DOHH2 (cell line): ENCODE data around the gene MIXL1.
"Not testable (repeated sequence)": the region's sequence is repeated elsewhere in the genome, so short reads cannot be mapped to it uniquely, and the experiment has no call there.

Experiments
- H3F3A ChIP-seq: fragments of 200-600 bp; sonication (generic), shearing (Covaris generic); 2 replicates; pipeline ENCODE4 v1.6.0; 2016; ENCODE audit warnings: antibody characterized with exemption, mild to moderate bottlenecking; ENCODE audit not compliant: control insufficient read depth, insufficient read depth
- H3K27ac ChIP-seq: fragments of 200-600 bp; sonication (generic); 2 replicates; pipeline ENCODE4 v1.5.1; 2014; ENCODE audit warnings: low read depth, mild to moderate bottlenecking, low read length, moderate library complexity
- H3K27me3 ChIP-seq: fragments of 200-600 bp; sonication (generic); 2 replicates; pipeline ENCODE4 v1.6.1; 2014; ENCODE audit warnings: mild to moderate bottlenecking, low read length, mixed read lengths; ENCODE audit not compliant: control insufficient read depth
- H3K36me3 ChIP-seq: fragments of 200-600 bp; sonication (generic); 2 replicates; pipeline ENCODE4 v1.6.1; 2014; ENCODE audit warnings: mild to moderate bottlenecking, low read length, moderate library complexity, mixed read lengths; ENCODE audit not compliant: control insufficient read depth
- H3K4me1 ChIP-seq: fragments of 200-600 bp; sonication (generic); 2 replicates; pipeline ENCODE4 v1.6.1; 2014; ENCODE audit warnings: mild to moderate bottlenecking, low read length, mixed read lengths; ENCODE audit not compliant: control insufficient read depth
- H3K4me2 ChIP-seq: fragments of 200-600 bp; sonication (generic); 2 replicates; pipeline ENCODE4 v1.6.0; 2014; ENCODE audit warnings: mild to moderate bottlenecking, low read length, moderate library complexity
- H3K4me3 ChIP-seq: fragments of 200-600 bp; sonication (generic); 2 replicates; pipeline ENCODE4 v1.5.1; 2014; ENCODE audit warnings: mild to moderate bottlenecking, low read length, mixed read lengths
- H3K79me2 ChIP-seq: fragments of 200-600 bp; sonication (generic); 2 replicates; pipeline ENCODE4 v1.6.1; 2014; ENCODE audit warnings: mild to moderate bottlenecking, low read length, mixed read lengths; ENCODE audit not compliant: control insufficient read depth
- H3K9me2 ChIP-seq: fragments of 200-600 bp; sonication (generic); replicated peaks from 2 replicates; pipeline ENCODE4 v1.6.1; 2014; ENCODE audit warnings: mild to moderate bottlenecking, low read length, mixed read lengths; ENCODE audit not compliant: control insufficient read depth
- H3K9me3 ChIP-seq: fragments of 200-600 bp; sonication (generic); 2 replicates; pipeline ENCODE4 v1.6.1; 2014; ENCODE audit warnings: antibody characterized with exemption, low read length, mixed read lengths; ENCODE audit not compliant: control insufficient read depth, insufficient read depth
- H4K20me1 ChIP-seq: fragments of 200-600 bp; sonication (generic); 2 replicates; pipeline ENCODE4 v1.6.0; 2014; ENCODE audit warnings: low read depth, mild to moderate bottlenecking, antibody characterized with exemption, low read length, moderate library complexity; ENCODE audit not compliant: control insufficient read depth, insufficient read depth
- EZH2phosphoT487 ChIP-seq: fragments of 200-600 bp; sonication (generic); IDR thresholded peaks from 2 replicates; pipeline ENCODE4 v1.6.1; 2017; ENCODE audit warnings: borderline replicate concordance, mild to moderate bottlenecking, antibody characterized with exemption, low read length, moderate library complexity, mixed read lengths
- TF ChIP-seq, protein P1 (sequence below): fragments of 200-600 bp; sonication (generic); IDR thresholded peaks from one replicate; pipeline ENCODE4 v1.5.1; 2014; ENCODE audit warnings: antibody characterized with exemption, mild to moderate bottlenecking, low read depth, low read length; ENCODE audit not compliant: poor library complexity, severe bottlenecking

The MIXL1 gene

DNA sequence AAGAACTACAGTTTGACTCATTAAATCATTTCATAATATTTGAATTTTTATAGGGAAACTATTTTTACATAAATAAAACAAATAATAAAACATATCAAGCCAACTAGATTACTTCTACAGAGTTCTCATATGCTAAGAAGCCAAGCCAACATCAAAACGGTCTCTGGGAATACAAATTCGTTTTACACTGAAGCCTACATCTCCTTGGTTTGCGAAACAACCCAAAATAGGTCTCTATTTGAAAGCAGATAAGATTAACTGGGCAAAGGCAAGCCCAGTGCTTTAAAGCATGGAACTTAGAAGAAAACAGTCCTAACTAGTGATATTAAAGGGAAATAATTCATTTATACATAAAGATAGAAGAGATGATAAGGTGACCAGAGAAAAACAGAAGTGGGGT, 25.3 kb downstream of the MIXL1 start:
- Histone ChIP-seq H3K4me3 (no peak overlapping the region), H3K27me3 (no peaks in the 10 kb centered on the region), H3K36me3 (peaks cover 34% of the 10 kb centered on the region), H3F3A (peaks cover 12% of the 10 kb centered on the region), H3K4me1 (peaks cover 58% of the 10 kb centered on the region), H3K27ac (no peak overlapping the region), H3K79me2 (0 out of 2 replicates have a peak, but pooled peaks cover 3% of the 10 kb centered on the region), H4K20me1 (no peaks in the 10 kb centered on the region), H3K4me2 (peak overlapping the region; percentile 17), H3K9me2 (no peaks in the 10 kb centered on the region), H3K9me3 (no peaks in the 10 kb centered on the region)
- no peak for TF ChIP-seq EZH2phosphoT487
- TF ChIP-seq, protein P1, sequence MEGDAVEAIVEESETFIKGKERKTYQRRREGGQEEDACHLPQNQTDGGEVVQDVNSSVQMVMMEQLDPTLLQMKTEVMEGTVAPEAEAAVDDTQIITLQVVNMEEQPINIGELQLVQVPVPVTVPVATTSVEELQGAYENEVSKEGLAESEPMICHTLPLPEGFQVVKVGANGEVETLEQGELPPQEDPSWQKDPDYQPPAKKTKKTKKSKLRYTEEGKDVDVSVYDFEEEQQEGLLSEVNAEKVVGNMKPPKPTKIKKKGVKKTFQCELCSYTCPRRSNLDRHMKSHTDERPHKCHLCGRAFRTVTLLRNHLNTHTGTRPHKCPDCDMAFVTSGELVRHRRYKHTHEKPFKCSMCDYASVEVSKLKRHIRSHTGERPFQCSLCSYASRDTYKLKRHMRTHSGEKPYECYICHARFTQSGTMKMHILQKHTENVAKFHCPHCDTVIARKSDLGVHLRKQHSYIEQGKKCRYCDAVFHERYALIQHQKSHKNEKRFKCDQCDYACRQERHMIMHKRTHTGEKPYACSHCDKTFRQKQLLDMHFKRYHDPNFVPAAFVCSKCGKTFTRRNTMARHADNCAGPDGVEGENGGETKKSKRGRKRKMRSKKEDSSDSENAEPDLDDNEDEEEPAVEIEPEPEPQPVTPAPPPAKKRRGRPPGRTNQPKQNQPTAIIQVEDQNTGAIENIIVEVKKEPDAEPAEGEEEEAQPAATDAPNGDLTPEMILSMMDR, result no peak

DNA sequence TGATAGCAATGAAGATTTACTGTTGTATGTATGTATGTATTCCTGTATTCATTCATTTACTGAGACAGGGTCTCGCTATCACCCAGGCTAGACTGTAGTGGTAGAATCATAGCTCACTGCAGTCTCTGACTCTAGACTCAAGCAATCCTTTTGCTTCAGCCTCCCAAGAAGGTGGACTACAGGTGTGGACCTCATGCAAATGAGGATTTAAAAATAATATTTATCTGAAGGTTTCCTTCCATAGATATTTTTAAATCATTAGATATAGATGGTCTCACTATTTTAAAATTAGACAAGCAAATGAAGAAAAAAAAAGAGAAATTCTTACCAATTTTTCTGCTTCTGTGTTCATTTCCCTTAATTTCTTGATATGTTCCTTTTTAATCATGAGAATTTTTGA, 27.0 kb downstream of the MIXL1 start:
- no peak for TF ChIP-seq EZH2phosphoT487
- TF ChIP-seq, protein P1, result no peak
- H3K4me2 ChIP-seq, result peak overlapping the region; percentile 67
- 0 out of 2 replicates have a peak, but pooled peaks cover 3% of the 10 kb centered on the region for H3K79me2 ChIP-seq
- H3K9me2 ChIP-seq, result no peaks in the 10 kb centered on the region
- H3K9me3 ChIP-seq, result no peaks in the 10 kb centered on the region
- H3F3A ChIP-seq, result peaks cover 14% of the 10 kb centered on the region
- peaks cover 64% of the 10 kb centered on the region for H3K4me1 ChIP-seq
- H4K20me1 ChIP-seq, result no peaks in the 10 kb centered on the region
- no peaks in the 10 kb centered on the region for H3K27me3 ChIP-seq
- H3K36me3 ChIP-seq, result peaks cover 27% of the 10 kb centered on the region
- H3K27ac ChIP-seq, result peak overlapping the region; percentile 84
- peak overlapping the region; percentile 51 for H3K4me3 ChIP-seq

DNA sequence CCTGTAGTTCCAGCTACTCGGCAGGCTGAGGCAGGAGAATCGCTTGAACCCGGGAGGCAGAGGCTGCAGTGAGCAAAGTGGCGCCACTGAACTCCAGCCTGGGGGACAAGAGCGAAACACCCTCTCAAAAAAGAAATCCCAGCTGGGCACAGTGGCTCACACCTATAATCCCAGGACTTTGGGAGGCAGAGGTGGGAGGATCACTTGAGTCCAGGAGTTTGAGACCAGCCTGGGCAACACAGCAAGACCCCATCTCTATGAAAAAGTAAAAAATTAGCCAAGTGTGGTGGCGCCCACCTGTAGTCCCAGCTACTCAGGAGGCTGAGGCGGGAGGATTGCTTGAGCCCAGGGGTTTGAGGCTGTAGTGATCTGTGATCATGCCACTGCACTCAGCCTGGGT, 29.4 kb downstream of the MIXL1 start:
- not testable (repeated sequence) for H3K9me2 ChIP-seq, H4K20me1 ChIP-seq, H3K4me2 ChIP-seq, H3K27me3 ChIP-seq, H3K9me3 ChIP-seq, H3K4me3 ChIP-seq, H3K27ac ChIP-seq, H3K79me2 ChIP-seq
- Histone ChIP-seq H3K4me1 (peaks cover 58% of the 10 kb centered on the region), H3F3A (peaks cover 14% of the 10 kb centered on the region), H3K36me3 (peaks cover 25% of the 10 kb centered on the region)

DNA sequence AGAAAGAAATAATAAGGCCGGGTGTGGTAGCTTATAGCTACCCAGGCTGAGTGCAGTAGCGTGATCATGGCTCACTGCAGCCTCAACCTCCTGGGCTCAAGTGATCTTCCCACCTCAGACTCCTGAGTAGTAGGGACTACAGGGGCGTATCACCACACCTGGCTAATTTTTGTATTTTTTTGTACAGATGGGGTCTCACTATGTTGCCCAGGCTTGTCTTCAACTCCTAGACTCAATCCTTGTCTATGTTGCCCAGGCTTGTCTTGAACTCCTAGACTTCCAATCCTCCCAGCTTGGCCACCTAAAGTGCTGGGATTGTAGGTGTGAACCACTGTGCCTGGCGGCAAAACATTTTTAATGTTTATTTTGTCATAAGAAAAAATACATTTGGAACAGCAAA, 30.5 kb downstream of the MIXL1 start:
- no peaks in the 10 kb centered on the region for H3K9me2 ChIP-seq
- H4K20me1 ChIP-seq, result no peaks in the 10 kb centered on the region
- peaks cover 47% of the 10 kb centered on the region for H3K4me1 ChIP-seq
- H3K27me3 ChIP-seq, result no peaks in the 10 kb centered on the region
- H3F3A ChIP-seq, result peaks cover 14% of the 10 kb centered on the region
- H3K79me2 ChIP-seq, result 0 out of 2 replicates have a peak, but pooled peaks cover 3% of the 10 kb centered on the region
- no peak overlapping the region for H3K4me2 ChIP-seq
- H3K4me3 ChIP-seq, result no peak overlapping the region
- TF ChIP-seq EZH2phosphoT487, result no peak
- TF ChIP-seq, protein P1, result no peak
- H3K36me3 ChIP-seq, result peaks cover 19% of the 10 kb centered on the region
- H3K9me3 ChIP-seq, result no peaks in the 10 kb centered on the region
- H3K27ac ChIP-seq, result no peak overlapping the region
